Aorta (tissue), 5 donors: Measurements from ENCODE around the gene GLP2R. TPM values are rescaled to one million over a fixed set of nuclear protein-coding genes. Genes with fewer than 3 reads are reported as not detected.

Experiments used
- ATAC-seq: fragments of 200-7000 bp; cut with Tn5 transposase; one replicate; pipeline ENCODE4 v1.9.1; 2022; ENCODE audit warnings: moderate library complexity; ENCODE audit not compliant: low FRiP score
- DNase-seq, 2 donors: peaks; one replicate each; pipeline ENCODE4 v3.0.0-alpha.2; 2020
- H3K27ac ChIP-seq, 2 donors: one replicate each; pipeline ENCODE4 v1.5.1; 2013; ENCODE audit warnings: low read length in 2 of 2, mild to moderate bottlenecking in 2 of 2, moderate library complexity in 2 of 2, control low read depth in 1 of 2, inconsistent platforms in 1 of 2, low read depth in 1 of 2
- H3K27me3 ChIP-seq, 2 donors: one replicate each; pipeline ENCODE4 v1.6.1; 2013; ENCODE audit warnings: control low read depth in 1 of 2, low read length in 1 of 2, mild to moderate bottlenecking in 1 of 2, moderate library complexity in 1 of 2; ENCODE audit not compliant: insufficient read depth in 2 of 2, control insufficient read depth in 1 of 2
- H3K36me3 ChIP-seq, 2 donors: one replicate each; pipeline ENCODE4 v1.6.1; 2013; ENCODE audit warnings: control low read depth in 1 of 2, low read length in 1 of 2, mild to moderate bottlenecking in 1 of 2; ENCODE audit not compliant: insufficient read depth in 2 of 2, control insufficient read depth in 1 of 2
- H3K4me1 ChIP-seq, 2 donors: one replicate each; pipeline ENCODE4 v1.6.1; 2013; ENCODE audit warnings: low read length in 2 of 2, control low read depth in 1 of 2, mild to moderate bottlenecking in 1 of 2, moderate library complexity in 1 of 2; ENCODE audit not compliant: insufficient read depth in 2 of 2, control insufficient read depth in 1 of 2
- H3K4me3 ChIP-seq, 2 donors: one replicate each; pipeline ENCODE4 v1.5.1; 2013; ENCODE audit warnings: low read length in 2 of 2, control low read depth in 1 of 2, mild to moderate bottlenecking in 1 of 2
- H3K9me3 ChIP-seq: one replicate; pipeline ENCODE4 v1.6.1; 2013; ENCODE audit warnings: mild to moderate bottlenecking, low read length; ENCODE audit not compliant: control insufficient read depth
- WGBS, 2 donors: extraction: QIAGEN DNeasy Blood & Tissue Kit; methylation state at CpG; one replicate each; pipeline ENCODE4 v1.1.7; 2013; 5-methylcytosine and 5-hydroxymethylcytosine counted together
- intact Hi-C, 2 donors: fragments of 100-400 bp; cut with DNase I; formaldehyde crosslinking; loops; one replicate each; pipeline versions ENCODE4 v1.14.2 to v1.15.0; 2022
- polyA plus RNA-seq, 2 donors: library from polyadenylated mRNA; stranded (reverse); fragments of 200-250 nt; gene quantifications; one replicate each; pipeline ENCODE4 v1.2.3, GENCODE V29; 2013
- total RNA-seq, 2 donors: library from RNA; stranded (reverse); fragmentation: NEBNext Ultra II Directional; extraction: Animal tissue kit (Norgen Biotek cat#: 25700); gene quantifications; one replicate each; pipeline ENCODE4 v1.2.1, GENCODE V29; 2021
- donor health status: healthy with polysubstance abuse.
- donor health status: Bipolar disorder and iron deficiency.
- donor health status: DM: no; HTN: no; CAD: no.
- donor health status: DM: no; HTN: no; CAD: no.
- donor health status: DM: yes; HTN: yes; CAD: no.

Gene GLP2R
- total and polyA plus RNA-seq, 4 donors = 0.61 to 9.7 (median 1.3) TPM; not detected in 1

- Histone ChIP-seq H3K27ac (no peak overlapping the region), H3K4me1 (no peaks in the 10 kb centered on the region), H3K36me3 (no peaks in the 10 kb centered on the region), H3K27me3 (no peaks in the 10 kb centered on the region), H3K4me3 (no peak overlapping the region), H3K9me3 (peaks cover 4% of the 10 kb centered on the region)
- DNase-seq = no peak
- intact Hi-C loops = no loop called here
- ATAC-seq = no peak
- WGBS, 2 donors = 71 to 72% methylated on average over 6 of the region's 6 CpGs
Observed at GRCh38 chr17:9806699-9807098, 19.0 kb upstream of the GLP2R start.

- 88 to 90% methylated on average over 8 of the region's 8 CpGs for WGBS, 2 donors
- intact Hi-C loops = no loop called here
Observed at GRCh38 chr17:9809409-9809808, 16.3 kb upstream of the GLP2R start.

GRCh38 chr17:9810100-9810949 lies 15.4 kb upstream of the GLP2R start:
- Histone ChIP-seq H3K4me1 (no peaks in the 10 kb centered on the region), H3K27ac (no peak overlapping the region), H3K4me3 (no peak overlapping the region), H3K27me3 (peaks cover 0 to 2% of the 10 kb centered on the region in 2 donors), H3K36me3 (no peaks in the 10 kb centered on the region), H3K9me3 (peaks cover 3% of the 10 kb centered on the region)
- DNase-seq (no peak), ATAC-seq (no peak)
- WGBS, 2 donors = 61 to 68% methylated on average over 4 of the region's 4 CpGs
- intact Hi-C loops = no loop called here

More at GRCh38 chr17:9809409-9809808, 16.3 kb upstream of the GLP2R start:
- H3K4me3 ChIP-seq = no peak overlapping the region
- no peak overlapping the region for H3K27ac ChIP-seq
- H3K36me3 ChIP-seq = no peaks in the 10 kb centered on the region
- ATAC-seq (no peak), DNase-seq (no peak)
- H3K4me1 ChIP-seq = no peaks in the 10 kb centered on the region
- peaks cover 0 to 2% of the 10 kb centered on the region in 2 donors for H3K27me3 ChIP-seq
- peaks cover 3% of the 10 kb centered on the region for H3K9me3 ChIP-seq

GRCh38 chr17:9811086-9811485 lies 14.6 kb upstream of the GLP2R start:
- no peak for ATAC-seq
- intact Hi-C loops = no loop called here
- 89% methylated on average over 5 of the region's 5 CpGs for WGBS, 2 donors

GRCh38 chr17:9811537-9811936 lies 14.2 kb upstream of the GLP2R start:
- peaks cover 0 to 2% of the 10 kb centered on the region in 2 donors for H3K27me3 ChIP-seq
- H3K4me3 ChIP-seq = no peak overlapping the region
- intact Hi-C loops = no loop called here
- H3K27ac ChIP-seq = no peak overlapping the region
- no peak for DNase-seq
- no peaks in the 10 kb centered on the region for H3K36me3 ChIP-seq
- H3K9me3 ChIP-seq = peaks cover 3% of the 10 kb centered on the region
- H3K4me1 ChIP-seq = no peaks in the 10 kb centered on the region
- no peak for ATAC-seq
- WGBS, 2 donors = 79 to 80% methylated on average over 11 of the region's 11 CpGs

More at GRCh38 chr17:9811086-9811485, 14.6 kb upstream of the GLP2R start:
- H3K27ac ChIP-seq = no peak overlapping the region
- H3K36me3 ChIP-seq = no peaks in the 10 kb centered on the region
- H3K27me3 ChIP-seq = peaks cover 0 to 2% of the 10 kb centered on the region in 2 donors
- no peak for DNase-seq
- H3K4me3 ChIP-seq = no peak overlapping the region
- H3K4me1 ChIP-seq = no peaks in the 10 kb centered on the region
- H3K9me3 ChIP-seq = peaks cover 3% of the 10 kb centered on the region

- Histone ChIP-seq H3K36me3 (no peaks in the 10 kb centered on the region), H3K4me1 (no peaks in the 10 kb centered on the region), H3K27ac (no peak overlapping the region), H3K4me3 (no peak overlapping the region), H3K27me3 (peaks cover 0 to 2% of the 10 kb centered on the region in 2 donors), H3K9me3 (peaks cover 3% of the 10 kb centered on the region)
- 68% methylated on average over 9 of the region's 9 CpGs for WGBS, 2 donors
- ATAC-seq (no peak), DNase-seq (no peak)
- intact Hi-C loops = no loop called here
Observed at GRCh38 chr17:9813166-9813565, 12.6 kb upstream of the GLP2R start.

- H3K27me3 ChIP-seq = peaks cover 0 to 2% of the 10 kb centered on the region in 2 donors
- no peaks in the 10 kb centered on the region for H3K4me1 ChIP-seq
- peaks cover 3% of the 10 kb centered on the region for H3K9me3 ChIP-seq
- no peaks in the 10 kb centered on the region for H3K36me3 ChIP-seq
- no peak overlapping the region for H3K4me3 ChIP-seq
- ATAC-seq (no peak), DNase-seq (no peak)
- WGBS, 2 donors = 71 to 75% methylated on average over 14 of the region's 14 CpGs
- H3K27ac ChIP-seq = no peak overlapping the region
- intact Hi-C loops = no loop called here
Observed at GRCh38 chr17:9814337-9814945, 11.3 kb upstream of the GLP2R start.

GRCh38 chr17:9816472-9816871 lies 9.3 kb upstream of the GLP2R start:
- H3K4me1 ChIP-seq = no peaks in the 10 kb centered on the region
- H3K9me3 ChIP-seq = peaks cover 2% of the 10 kb centered on the region
- no peak overlapping the region for H3K4me3 ChIP-seq
- DNase-seq (no peak), ATAC-seq (no peak)
- no peak overlapping the region for H3K27ac ChIP-seq
- intact Hi-C loops = no loop called here
- WGBS, 2 donors = 83 to 87% methylated on average over 10 of the region's 10 CpGs
- H3K36me3 ChIP-seq = no peaks in the 10 kb centered on the region
- H3K27me3 ChIP-seq = peaks cover 0 to 2% of the 10 kb centered on the region in 2 donors

- no peak for DNase-seq
- H3K27me3 ChIP-seq = peaks cover 0 to 2% of the 10 kb centered on the region in 2 donors
- no peaks in the 10 kb centered on the region for H3K4me1 ChIP-seq
- H3K4me3 ChIP-seq = no peak overlapping the region
- H3K27ac ChIP-seq = no peak overlapping the region
- no peaks in the 10 kb centered on the region for H3K36me3 ChIP-seq
- ATAC-seq = no peak
- intact Hi-C loops = no loop called here
- 54 to 55% methylated on average over 8 of the region's 8 CpGs for WGBS, 2 donors
- peaks cover 2% of the 10 kb centered on the region for H3K9me3 ChIP-seq
Observed at GRCh38 chr17:9817086-9817485, 8.6 kb upstream of the GLP2R start.
